RCC 7860 (cell line): ENCODE measurements around the gene SNHG17.
"Not testable (repeated sequence)": the region's sequence is repeated elsewhere in the genome, so short reads cannot be mapped to it uniquely, and the experiment has no call there.

Experiments
- DNase-seq: peaks from one replicate; pipeline ENCODE4 v3.0.0-alpha.2; 2015; ENCODE audit warnings: low spot score
- FAIRE-seq: peaks from 2 replicates; lab custom pipeline; 2012; peaks lifted over from hg19 to GRCh38; lab: Jason Lieb, UNC

SNHG17 gene

GRCh38 chr20:38421915-38422314, 13.2 kb downstream of the SNHG17 start:
- no peak for FAIRE-seq
- no peak for DNase-seq

DNA sequence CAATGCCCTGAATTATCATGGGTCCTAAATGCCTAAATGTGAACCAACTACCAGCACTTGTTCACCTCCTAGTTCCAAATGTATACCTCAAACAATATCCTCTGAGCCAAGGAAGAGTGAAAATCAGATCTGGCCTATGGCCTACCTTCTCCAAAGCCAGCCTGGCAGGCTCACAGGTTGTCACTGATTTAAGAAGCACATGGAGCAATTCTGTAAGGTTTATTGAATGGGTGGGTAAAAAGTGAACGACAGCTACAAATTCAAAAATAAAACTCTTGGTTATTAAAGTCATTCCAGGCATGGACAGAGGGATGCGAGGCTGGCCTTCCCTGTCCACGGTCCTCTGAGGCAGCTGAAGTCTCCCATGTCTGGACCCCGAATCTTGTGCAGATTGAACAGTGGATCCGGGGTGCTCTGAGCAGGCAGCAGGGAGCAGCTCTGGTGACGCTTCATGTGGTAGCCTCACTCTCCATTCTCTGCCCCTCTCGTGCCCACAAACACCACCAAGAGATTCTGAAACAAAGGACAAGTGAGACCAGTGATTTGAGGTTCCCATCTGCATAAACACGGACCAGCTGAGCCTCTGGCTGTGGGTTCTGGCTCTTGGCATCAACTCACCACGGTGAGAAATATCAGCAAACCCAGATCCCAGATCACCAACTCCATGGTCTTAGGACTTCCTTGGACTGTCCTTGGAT, 14.6 kb downstream of the SNHG17 start:
- DNase-seq (no peak), FAIRE-seq (no peak)

GRCh38 chr20:38418509-38419204, 16.5 kb downstream of the SNHG17 start:
- DNase-seq (no peak), FAIRE-seq (no peak)

DNA sequence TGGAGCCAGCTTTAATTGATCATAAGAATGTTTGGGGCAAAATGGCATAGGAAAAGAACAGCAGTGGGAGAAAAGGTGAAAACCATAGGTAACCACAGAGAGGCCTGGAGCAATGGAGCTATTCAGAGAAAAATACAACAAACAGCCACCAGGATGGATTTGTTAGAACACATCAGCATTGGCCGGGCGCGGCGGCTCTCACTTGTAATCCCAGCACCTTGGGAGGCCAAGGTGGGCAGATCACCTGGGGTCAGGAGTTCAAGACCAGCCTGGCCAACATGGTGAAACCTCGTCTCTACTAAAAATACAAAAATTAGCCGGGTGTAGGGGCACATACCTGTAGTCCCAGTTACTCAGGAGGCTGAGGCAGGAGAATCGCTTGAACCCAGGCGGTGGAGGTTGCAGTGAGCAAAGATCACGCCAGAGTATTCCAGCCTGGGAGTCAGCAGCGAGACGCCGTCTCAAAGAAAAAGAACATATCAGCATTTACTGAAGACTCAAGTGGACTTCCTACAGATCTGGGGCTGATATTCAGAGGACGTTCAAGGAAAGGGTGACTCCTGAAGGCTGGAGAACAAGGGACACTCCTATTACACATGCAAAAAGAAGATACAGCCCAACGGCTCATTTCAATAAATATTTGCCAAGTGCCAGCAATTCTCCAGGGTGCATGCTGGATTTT, 20.2 kb downstream of the SNHG17 start:
- DNase-seq (no peak), FAIRE-seq (no peak)

GRCh38 chr20:38412877-38413577, 22.1 kb downstream of the SNHG17 start:
- no peak for FAIRE-seq
- no peak for DNase-seq

DNA sequence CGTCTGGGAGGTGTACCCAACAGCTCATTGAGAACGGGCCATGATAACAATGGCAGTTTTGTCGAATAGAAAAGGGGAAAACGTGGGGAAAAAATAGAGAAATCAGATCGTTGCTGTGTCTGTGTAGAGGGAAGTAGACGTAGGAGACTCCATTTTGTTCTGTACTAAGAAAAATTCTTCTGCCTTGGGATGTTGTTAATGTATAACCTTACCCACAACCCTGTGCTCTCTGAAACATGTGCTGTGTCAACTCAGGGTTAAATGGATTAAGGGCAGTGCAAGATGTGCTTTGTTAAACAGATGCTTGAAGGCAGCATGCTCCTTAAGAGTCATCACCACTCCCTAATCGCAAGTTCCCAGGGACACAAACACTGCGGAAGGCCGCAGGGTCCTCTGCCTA, 27.3 kb downstream of the SNHG17 start:
- DNase-seq, FAIRE-seq: not testable (repeated sequence)

- FAIRE-seq = no peak
- no peak for DNase-seq
Measured at GRCh38 chr20:38407321-38407720, 27.8 kb downstream of the SNHG17 start.

DNA sequence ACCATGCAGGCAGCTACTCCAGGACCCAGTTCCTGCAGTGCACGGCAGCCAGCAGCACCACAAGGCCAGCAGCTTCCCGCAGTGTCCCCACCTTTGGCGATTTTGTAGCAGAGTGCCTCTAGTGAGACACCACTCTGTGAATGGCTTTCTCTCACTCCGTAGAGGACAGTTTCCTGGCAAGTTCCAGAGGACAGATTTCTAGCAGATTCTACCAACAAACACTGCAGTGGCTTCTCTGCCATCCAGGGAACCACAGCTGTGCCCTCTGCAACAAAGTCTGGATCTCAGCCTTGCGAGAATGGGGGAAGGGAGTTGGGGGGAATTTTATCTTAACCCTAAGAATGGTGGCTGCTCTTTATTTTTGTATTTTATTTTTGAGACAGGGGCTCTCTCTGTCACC, 28.7 kb downstream of the SNHG17 start:
- FAIRE-seq (no peak), DNase-seq (no peak)

- no peak for DNase-seq
- FAIRE-seq = no peak
Measured at GRCh38 chr20:38405132-38405531, 30.0 kb downstream of the SNHG17 start.

- FAIRE-seq (no peak), DNase-seq (no peak)
Measured at GRCh38 chr20:38404016-38404415, 31.1 kb downstream of the SNHG17 start.

- FAIRE-seq = no peak
- no peak for DNase-seq
Measured at GRCh38 chr20:38402816-38403215, 32.3 kb downstream of the SNHG17 start.

GRCh38 chr20:38402089-38402488, 33.0 kb downstream of the SNHG17 start:
- no peak for FAIRE-seq
- no peak for DNase-seq

GRCh38 chr20:38395751-38396395, 39.3 kb downstream of the SNHG17 start:
- not testable (repeated sequence) for DNase-seq, FAIRE-seq

- DNase-seq = no peak
- FAIRE-seq = no peak
Measured at GRCh38 chr20:38395165-38395564, 40.0 kb downstream of the SNHG17 start.

- no peak for DNase-seq
- no peak for FAIRE-seq
Measured at GRCh38 chr20:38393259-38393658, 41.9 kb downstream of the SNHG17 start.

DNA sequence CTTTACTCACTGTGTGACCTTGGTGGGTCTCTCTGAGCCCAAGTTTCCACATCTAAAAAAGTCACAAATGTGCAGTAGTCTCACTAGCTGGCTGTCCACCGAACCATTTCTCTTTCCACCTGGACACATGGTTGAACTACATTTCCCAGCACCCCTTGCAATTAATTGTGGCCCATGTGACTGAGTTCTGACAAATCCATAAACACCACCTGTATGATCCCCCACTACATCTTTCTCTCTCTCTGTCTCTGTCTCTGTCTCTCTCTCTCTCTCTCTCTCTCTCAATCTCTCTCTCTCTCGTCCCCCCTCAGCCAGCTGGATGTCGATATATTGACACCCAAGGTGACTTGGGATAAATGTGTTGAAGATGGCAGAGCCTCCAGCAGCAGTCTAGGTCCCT, 42.8 kb downstream of the SNHG17 start:
- no peak for FAIRE-seq
- no peak for DNase-seq

- no peak for FAIRE-seq
- DNase-seq = no peak
Measured at GRCh38 chr20:38387953-38388352, 47.2 kb downstream of the SNHG17 start.

DNA sequence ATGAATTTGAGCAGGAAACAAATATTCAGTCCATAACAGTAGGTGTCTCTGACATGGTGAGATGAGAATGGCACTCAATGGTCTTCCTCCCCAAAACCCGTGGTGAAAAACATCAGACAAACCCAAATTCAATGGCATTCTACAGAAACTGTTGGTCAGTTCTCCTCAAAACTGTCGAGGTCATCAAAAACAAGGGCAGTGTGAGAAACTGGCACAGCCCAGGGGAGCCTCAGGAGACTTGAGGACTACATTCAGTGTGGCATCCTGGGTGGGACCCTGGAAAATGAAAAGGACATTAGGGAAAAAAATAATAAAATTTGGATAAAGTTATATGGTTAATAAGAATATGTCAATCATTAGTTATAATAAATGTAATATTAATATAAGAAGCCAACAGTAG, 48.3 kb downstream of the SNHG17 start:
- no peak for FAIRE-seq
- no peak for DNase-seq

- DNase-seq (no peak), FAIRE-seq (no peak)
Measured at GRCh38 chr20:38386004-38386403, 49.1 kb downstream of the SNHG17 start.

- DNase-seq = no peak
- FAIRE-seq = no peak
Measured at GRCh38 chr20:38383147-38383546, 52.0 kb downstream of the SNHG17 start.

DNA sequence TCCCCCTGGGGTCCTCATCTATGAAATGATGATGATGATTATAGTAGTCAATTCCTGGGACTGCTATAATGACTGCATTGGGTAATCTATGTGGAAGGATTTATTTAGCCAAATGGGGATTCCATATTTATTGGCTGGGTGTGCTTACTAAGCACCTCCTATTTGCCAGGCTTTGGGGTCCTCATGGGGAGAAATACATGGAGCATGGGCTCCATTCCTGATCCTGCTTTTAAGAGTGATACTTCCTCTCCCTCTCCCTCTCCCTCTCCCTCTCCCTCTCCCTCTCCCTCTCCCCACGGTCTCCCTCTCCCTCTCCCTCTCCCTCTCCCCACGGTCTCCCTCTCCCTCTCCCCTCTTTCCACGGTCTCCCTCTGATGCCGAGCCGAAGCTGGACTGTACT, 57.3 kb downstream of the SNHG17 start:
- DNase-seq, FAIRE-seq: not testable (repeated sequence)
